ENCODE measurements around the gene IFI35. TPM values are rescaled to one million over a fixed set of nuclear protein-coding genes. Genes with fewer than 3 reads are reported as not detected.
A peak's percentile ranks its signal among the peaks of the same experiment; 100 is the strongest.

IFI35 gene
- total and polyA plus RNA-seq, 9 of the 15 experiments (the other 6 are each of a cell fraction or from before 2014, with no cell fraction given): 4.4 to 13.1 (median 10.2) TPM

GRCh38 chr17:42997984-42998938 is 8.3 kb upstream of the IFI35 start, which contains the start of gene RPL27:
Gene RPL27, plus strand, starts transcription at chr17:42998419. Its CDS starts 332 bp downstream, at chr17:42998751.
- peaks cover 59% of the 10 kb centered on the region for H3K36me3 ChIP-seq (ENCODE audit: control insufficient read depth, insufficient read depth, low read length)
- ATAC-seq: peak; percentile 96
- peak; percentile 99 for FAIRE-seq
- peaks cover 6% of the 10 kb centered on the region for H4K20me1 ChIP-seq (replicated peaks; ENCODE audit: control insufficient read depth, insufficient read depth, low read length)
- H3K4me2 ChIP-seq (ENCODE audit: insufficient read depth, low read length): peak within 1 kb of the TSS; percentile 99
- in situ Hi-C loops (cut with MboI) (no loop called here), intact Hi-C loops (cut with micrococcal nuclease) (loop anchor here (1.0 to 5.0 kb wide), 3 partner anchors 34 to 155 kb away; partner anchors contain the start of gene AARSD1)
- H3K9ac ChIP-seq (ENCODE audit: insufficient read depth in 1 of 2, low read depth in 2 of 2, low read length in 2 of 2): peak within 1 kb of the TSS; percentile 92 to 95
- peak; percentile 90 to 99 (median 92) for DNase-seq (ENCODE audit: extremely low read depth in 1 of 4, low spot score in 3 of 4)
- H3K79me2 ChIP-seq (ENCODE audit: control insufficient read depth, insufficient read depth, low read length): peaks cover 33% of the 10 kb centered on the region
- H3K4me3 ChIP-seq: peak within 1 kb of the TSS; percentile 93
- H3K27ac ChIP-seq (ENCODE audit: extremely low read depth, low read depth, low read length): peak within 1 kb of the TSS; percentile 94
- BruUV-seq (replicated peaks): TSS peak; percentile 76
- H3K27me3 ChIP-seq (ENCODE audit: control insufficient read depth in 2 of 2, insufficient read depth in 2 of 2, low read length in 2 of 2): no peaks in the 10 kb centered on the region
- no peaks in the 10 kb centered on the region for H3K9me3 ChIP-seq (replicated peaks; ENCODE audit: control insufficient read depth, insufficient read depth, low read depth, low read length)
- H2AFZ ChIP-seq (ENCODE audit: low read depth, low read length): peak within 1 kb of the TSS; percentile 85
- H3K9me1 ChIP-seq (ENCODE audit: control insufficient read depth, insufficient read depth, low read length): no peaks in the 10 kb centered on the region
- ChIA-PET POLR2A (interaction anchor here (0.5 to 2.7 kb wide), 41 partner anchors 8 to 563 kb away, joined by 3 to 31 read pairs (median 5); partner anchors contain the start of genes AOC2, BECN1, IFI35 and NBR1), CTCF (ENCODE audit: low intra/inter-chr PET ratio) (interaction anchor here (0.6 to 1.4 kb wide), 5 partner anchors 60 to 485 kb away, joined by 3 to 8 read pairs (median 3); partner anchors contain the start of genes AOC2, DHX8 and PSME3)
- 1% methylated on average over 41 of the region's 49 CpGs for WGBS (ENCODE audit: insufficient coverage, low coverage, missing lambda C conversion rate)
- H3K4me1 ChIP-seq (replicated peaks in 1 of 2; ENCODE audit: control insufficient read depth in 2 of 2, insufficient read depth in 2 of 2, low read length in 2 of 2): peaks cover 14 to 18% of the 10 kb centered on the region in 2 experiments; a peak in 4 of 5 replicates
- peak; percentile 63; the same call in 1 of the 2 replicates for TF ChIP-seq NFRKB (IDR thresholded peaks at IDR 0.05; ENCODE audit: low read depth)
- TF ChIP-seq ZNF512 (tag; IDR thresholded peaks at IDR 0.05): no peak
- no peak for TF ChIP-seq MCM3 (IDR thresholded peaks at IDR 0.05)
- peak; percentile 89 for TF ChIP-seq ZBTB12 (CRISPR knock-in tag; IDR thresholded peaks at IDR 0.05)
- TF ChIP-seq, protein P1, sequence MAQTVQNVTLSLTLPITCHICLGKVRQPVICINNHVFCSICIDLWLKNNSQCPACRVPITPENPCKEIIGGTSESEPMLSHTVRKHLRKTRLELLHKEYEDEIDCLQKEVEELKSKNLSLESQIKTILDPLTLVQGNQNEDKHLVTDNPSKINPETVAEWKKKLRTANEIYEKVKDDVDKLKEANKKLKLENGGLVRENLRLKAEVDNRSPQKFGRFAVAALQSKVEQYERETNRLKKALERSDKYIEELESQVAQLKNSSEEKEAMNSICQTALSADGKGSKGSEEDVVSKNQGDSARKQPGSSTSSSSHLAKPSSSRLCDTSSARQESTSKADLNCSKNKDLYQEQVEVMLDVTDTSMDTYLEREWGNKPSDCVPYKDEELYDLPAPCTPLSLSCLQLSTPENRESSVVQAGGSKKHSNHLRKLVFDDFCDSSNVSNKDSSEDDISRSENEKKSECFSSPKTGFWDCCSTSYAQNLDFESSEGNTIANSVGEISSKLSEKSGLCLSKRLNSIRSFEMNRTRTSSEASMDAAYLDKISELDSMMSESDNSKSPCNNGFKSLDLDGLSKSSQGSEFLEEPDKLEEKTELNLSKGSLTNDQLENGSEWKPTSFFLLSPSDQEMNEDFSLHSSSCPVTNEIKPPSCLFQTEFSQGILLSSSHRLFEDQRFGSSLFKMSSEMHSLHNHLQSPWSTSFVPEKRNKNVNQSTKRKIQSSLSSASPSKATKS (CRISPR knock-in tag; IDR thresholded peaks at IDR 0.05): no peak
- no peak for TF ChIP-seq GABPB2 (CRISPR knock-in tag; conservative IDR thresholded peaks at IDR 0.05)
- no peak for TF ChIP-seq ZNF347 (CRISPR knock-in tag; IDR thresholded peaks at IDR 0.05; ENCODE audit: low read depth)
- TF ChIP-seq CREBBP (IDR thresholded peaks at IDR 0.05; ENCODE audit: low read depth, low read length): no peak
- no peak for TF ChIP-seq FOXA3 (CRISPR knock-in tag; conservative IDR thresholded peaks at IDR 0.05 in 1 of 2, IDR thresholded peaks at IDR 0.05 in 1 of 2)
- no peak for TF ChIP-seq ZFPM2 (CRISPR knock-in tag; IDR thresholded peaks at IDR 0.05)
- TF ChIP-seq THAP7 (CRISPR knock-in tag; IDR thresholded peaks at IDR 0.05): no peak
- TF ChIP-seq GATA2 (CRISPR knock-in tag; IDR thresholded peaks at IDR 0.05): no peak
- peak; percentile 98 for TF ChIP-seq CREB3L1 (IDR thresholded peaks at IDR 0.05; ENCODE audit: borderline replicate concordance, low read depth)
